ENCODE data around the gene STX12.

The STX12 gene

DNA sequence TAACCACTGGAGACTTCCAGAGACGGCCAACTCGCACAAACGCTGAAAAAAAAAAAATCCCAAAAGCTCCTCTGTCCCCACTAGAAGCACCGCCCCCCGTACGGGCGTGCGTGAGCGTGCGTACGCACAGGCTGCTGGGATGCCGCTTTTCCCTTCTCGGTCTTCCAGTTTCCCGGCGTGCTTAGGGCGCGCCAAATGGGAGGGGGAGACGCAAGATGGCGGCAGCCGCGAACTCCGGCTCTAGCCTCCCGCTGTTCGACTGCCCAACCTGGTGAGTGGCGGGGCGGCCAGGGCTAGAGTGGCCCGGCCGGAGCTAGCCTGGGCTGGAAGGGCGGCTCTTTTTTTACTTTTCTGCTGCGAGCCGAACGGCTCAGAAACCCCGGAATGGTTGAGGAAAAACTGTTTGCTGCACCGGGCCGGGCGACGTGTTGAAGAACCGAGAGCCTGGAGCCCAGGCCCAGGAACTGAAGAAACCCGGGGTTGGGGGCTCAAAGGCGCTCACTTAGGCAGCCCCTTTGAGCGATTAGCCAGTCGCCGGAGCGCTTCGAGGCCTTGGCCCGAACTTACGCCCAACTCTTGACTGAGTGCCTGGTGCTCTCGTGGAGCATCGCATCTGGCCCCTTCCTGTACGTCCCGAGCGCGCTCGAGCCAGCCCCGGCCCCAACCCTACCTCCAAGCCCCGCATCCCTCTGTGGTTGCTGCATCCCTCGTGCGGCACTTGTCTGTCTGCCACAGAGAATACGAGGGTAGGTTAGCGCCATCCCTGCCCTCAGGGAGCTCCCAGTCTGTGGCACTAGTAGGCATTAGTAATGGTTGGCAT, 57.8 kb downstream of the STX12 start, which contains the start of gene PPP1R8:
TSS of gene PPP1R8 (plus strand) at position 162 of the 820 bp plus-strand sequence. CDS start at position 216, 54 bp downstream.
- TF ChIP-seq, protein P1, sequence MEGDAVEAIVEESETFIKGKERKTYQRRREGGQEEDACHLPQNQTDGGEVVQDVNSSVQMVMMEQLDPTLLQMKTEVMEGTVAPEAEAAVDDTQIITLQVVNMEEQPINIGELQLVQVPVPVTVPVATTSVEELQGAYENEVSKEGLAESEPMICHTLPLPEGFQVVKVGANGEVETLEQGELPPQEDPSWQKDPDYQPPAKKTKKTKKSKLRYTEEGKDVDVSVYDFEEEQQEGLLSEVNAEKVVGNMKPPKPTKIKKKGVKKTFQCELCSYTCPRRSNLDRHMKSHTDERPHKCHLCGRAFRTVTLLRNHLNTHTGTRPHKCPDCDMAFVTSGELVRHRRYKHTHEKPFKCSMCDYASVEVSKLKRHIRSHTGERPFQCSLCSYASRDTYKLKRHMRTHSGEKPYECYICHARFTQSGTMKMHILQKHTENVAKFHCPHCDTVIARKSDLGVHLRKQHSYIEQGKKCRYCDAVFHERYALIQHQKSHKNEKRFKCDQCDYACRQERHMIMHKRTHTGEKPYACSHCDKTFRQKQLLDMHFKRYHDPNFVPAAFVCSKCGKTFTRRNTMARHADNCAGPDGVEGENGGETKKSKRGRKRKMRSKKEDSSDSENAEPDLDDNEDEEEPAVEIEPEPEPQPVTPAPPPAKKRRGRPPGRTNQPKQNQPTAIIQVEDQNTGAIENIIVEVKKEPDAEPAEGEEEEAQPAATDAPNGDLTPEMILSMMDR (IDR thresholded peaks at IDR 0.05; ENCODE audit: insufficient read depth, low read depth, low read length, missing control alignments) = no peak
- peak; percentile 97 for DNase-seq (ENCODE audit: low read depth)
- peak within 1 kb of the TSS; percentile 96 for H3K4me3 ChIP-seq (ENCODE audit: low read depth, low read length)

DNA sequence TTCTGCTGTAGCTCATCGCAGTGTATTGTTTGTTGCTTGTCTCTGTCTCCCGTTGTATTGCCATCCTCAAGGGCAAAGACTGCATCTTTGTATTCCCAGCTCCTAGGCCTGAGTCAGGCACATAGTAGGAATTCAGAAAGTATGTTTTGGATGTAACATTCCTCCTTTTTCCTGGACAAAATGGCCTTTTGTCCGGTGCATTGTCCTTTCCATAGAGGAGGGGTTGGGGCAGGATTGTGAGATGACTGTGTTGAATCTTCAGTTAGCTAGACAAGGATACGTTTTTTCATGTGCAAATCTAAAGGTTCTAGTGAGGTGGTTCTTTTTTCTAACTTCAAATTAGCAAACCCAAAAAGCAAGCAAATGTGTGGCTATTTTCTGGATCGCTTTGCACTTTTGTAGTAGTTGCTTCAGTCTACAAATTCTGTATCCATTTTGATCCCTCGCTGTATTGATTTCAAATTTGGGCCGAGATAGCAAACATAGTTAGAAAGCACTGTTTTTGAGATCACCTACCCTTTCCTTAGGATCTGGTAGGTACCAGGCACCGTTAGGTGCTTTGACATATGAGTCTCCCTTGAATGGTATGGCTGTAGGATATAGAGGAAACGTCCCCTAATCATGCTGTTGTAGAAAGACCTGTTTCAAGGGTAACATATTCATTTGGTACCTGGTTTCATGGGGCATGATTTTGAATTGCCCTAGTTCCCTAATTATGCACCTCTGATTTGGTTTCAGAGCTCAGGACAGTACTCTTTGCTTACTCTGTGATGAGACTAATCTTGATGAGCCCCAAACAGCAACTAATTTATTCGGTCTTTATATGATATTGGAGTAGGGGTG, 58.8 kb downstream of the STX12 start:
- DNase-seq (ENCODE audit: low read depth) = no peak
- peak overlapping the region; percentile 96 for H3K4me3 ChIP-seq (ENCODE audit: low read depth, low read length)
- TF ChIP-seq, protein P1 (IDR thresholded peaks at IDR 0.05; ENCODE audit: insufficient read depth, low read depth, low read length, missing control alignments) = no peak

GRCh38 chr1:27832762-27833161, 59.7 kb downstream of the STX12 start:
- TF ChIP-seq, protein P1 (IDR thresholded peaks at IDR 0.05; ENCODE audit: insufficient read depth, low read depth, low read length, missing control alignments) = no peak
- no peak overlapping the region for H3K4me3 ChIP-seq (ENCODE audit: low read depth, low read length)
- no peak for DNase-seq (ENCODE audit: low read depth)

GRCh38 chr1:27833470-27833869, 60.5 kb downstream of the STX12 start:
- TF ChIP-seq, protein P1 (IDR thresholded peaks at IDR 0.05; ENCODE audit: insufficient read depth, low read depth, low read length, missing control alignments) = no peak
- no peak for DNase-seq (ENCODE audit: low read depth)
- H3K4me3 ChIP-seq (ENCODE audit: low read depth, low read length) = no peak overlapping the region

DNA sequence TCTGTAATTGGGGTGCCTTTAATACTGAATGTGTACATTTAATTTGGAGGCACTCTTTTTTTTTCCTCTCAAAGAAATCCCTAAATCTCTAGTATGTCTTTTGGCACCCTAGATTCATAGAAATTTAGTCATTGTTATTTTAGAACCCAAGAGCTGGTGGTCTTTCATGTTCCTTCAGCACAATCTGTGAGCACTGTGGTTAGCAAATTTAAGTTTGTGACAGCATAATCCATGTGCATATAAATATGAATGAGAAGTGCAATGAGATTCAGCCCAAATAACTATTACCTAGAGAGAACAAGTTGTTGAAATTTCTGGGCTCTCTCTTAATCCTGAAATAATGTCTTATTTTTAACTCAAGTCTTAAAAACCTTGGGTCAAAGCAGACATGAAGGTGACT, 62.0 kb downstream of the STX12 start:
- TF ChIP-seq, protein P1 (IDR thresholded peaks at IDR 0.05; ENCODE audit: insufficient read depth, low read depth, low read length, missing control alignments) = no peak
- H3K4me3 ChIP-seq (ENCODE audit: low read depth, low read length) = no peak overlapping the region
- no peak for DNase-seq (ENCODE audit: low read depth)

GRCh38 chr1:27835501-27835900, 62.5 kb downstream of the STX12 start:
- TF ChIP-seq, protein P1 (IDR thresholded peaks at IDR 0.05; ENCODE audit: insufficient read depth, low read depth, low read length, missing control alignments) = no peak
- no peak for DNase-seq (ENCODE audit: low read depth)
- no peak overlapping the region for H3K4me3 ChIP-seq (ENCODE audit: low read depth, low read length)

Measured in GM12865 (cell line).